Natural killer cell treated with Interleukin-12 subunit alpha and Interleukin-12 subunit beta and Interleukin-15 and Interleukin-18, amount 100 ng/mL, for 72 hours (primary cell): ENCODE results near the gene UBE3C. TPM values are rescaled to one million over a fixed set of nuclear protein-coding genes. Genes with fewer than 3 reads are reported as not detected.
"Not testable (repeated sequence)": the region's sequence is repeated elsewhere in the genome, so short reads cannot be mapped to it uniquely, and the experiment has no call there.

ENCODE experiments used
- ATAC-seq, 2 donors: fragments of 150-1000 bp; cut with Tn5 transposase in 1 of 2; sonication (Bioruptor Pico), chemical (Tn5 transposase) in 1 of 2; 2 replicates each; pipeline ENCODE4 v1.10.0; 2021
- DNase-seq: peaks from one replicate; pipeline ENCODE4 v3.0.0; 2022; ENCODE audit warnings: low spot score
- H3K27ac Mint-ChIP-seq, 2 donors: 1 replicate in 1 of 2; 2 replicates in 1 of 2; pipeline ENCODE4 v1.8.0; 2022; ENCODE audit warnings: mixed read lengths in 2 of 2, mild to moderate bottlenecking in 1 of 2, moderate library complexity in 1 of 2
- H3K27me3 Mint-ChIP-seq, 2 donors: 1 replicate in 1 of 2; 2 replicates in 1 of 2; pipeline ENCODE4 v1.8.0; 2022; ENCODE audit warnings: mixed read lengths in 2 of 2
- H3K36me3 Mint-ChIP-seq: one replicate; pipeline ENCODE4 v1.8.0; 2022; ENCODE audit warnings: mixed read lengths
- H3K4me1 Mint-ChIP-seq, 2 donors: 1 replicate in 1 of 2; 2 replicates in 1 of 2; pipeline ENCODE4 v1.8.0; 2022; ENCODE audit warnings: low read depth in 2 of 2, mixed read lengths in 2 of 2, mild to moderate bottlenecking in 1 of 2
- H3K4me3 Mint-ChIP-seq: one replicate; pipeline ENCODE4 v1.8.0; 2022; ENCODE audit warnings: mixed read lengths
- H3K9me3 Mint-ChIP-seq: 2 replicates; pipeline ENCODE4 v1.8.0; 2022; ENCODE audit warnings: mixed read lengths
- total RNA-seq, 2 donors: library from RNA; stranded (reverse); gene quantifications; one replicate each; pipeline ENCODE4 v1.2.3, GENCODE V29; 2022

The UBE3C gene
- total RNA-seq, 2 donors from 2014 or later, result 69.6 to 117 TPM

GRCh38 chr7:157121184-157121715 is 17.5 kb upstream of the UBE3C start:
- ATAC-seq, result no peak
- H3K4me3 Mint-ChIP-seq, result no peak overlapping the region

GRCh38 chr7:157122800-157123495 is 15.8 kb upstream of the UBE3C start:
- ATAC-seq (no peak), DNase-seq (no peak)
- Mint-ChIP-seq H3K9me3 (no peaks in the 10 kb centered on the region), H3K36me3 (no peaks in the 10 kb centered on the region), H3K4me1 (no peaks in the 10 kb centered on the region), H3K4me3 (no peak overlapping the region), H3K27ac (no peak overlapping the region), H3K27me3 (peaks cover 0 to 6% of the 10 kb centered on the region in 2 donors)

More at GRCh38 chr7:157121184-157121715, 17.5 kb upstream of the UBE3C start:
- no peak for DNase-seq
- Mint-ChIP-seq H3K27me3 (peaks cover 0 to 8% of the 10 kb centered on the region in 2 donors), H3K36me3 (no peaks in the 10 kb centered on the region), H3K4me1 (no peaks in the 10 kb centered on the region), H3K9me3 (no peaks in the 10 kb centered on the region), H3K27ac (no peak overlapping the region)

- no peak overlapping the region for H3K27ac Mint-ChIP-seq
- no peaks in the 10 kb centered on the region for H3K36me3 Mint-ChIP-seq
- ATAC-seq (no peak), DNase-seq (no peak)
- H3K4me1 Mint-ChIP-seq, result no peaks in the 10 kb centered on the region
- no peaks in the 10 kb centered on the region for H3K9me3 Mint-ChIP-seq
- no peak overlapping the region for H3K4me3 Mint-ChIP-seq
- H3K27me3 Mint-ChIP-seq, result peaks cover 8 to 13% of the 10 kb centered on the region in 2 donors
Observed at GRCh38 chr7:157124690-157125089, 14.0 kb upstream of the UBE3C start.

GRCh38 chr7:157125376-157126223 is 13.1 kb upstream of the UBE3C start:
- Mint-ChIP-seq H3K4me3 (no peak overlapping the region), H3K27me3 (peaks cover 12 to 17% of the 10 kb centered on the region in 2 donors), H3K36me3 (no peaks in the 10 kb centered on the region), H3K27ac (no peak overlapping the region), H3K4me1 (no peaks in the 10 kb centered on the region), H3K9me3 (no peaks in the 10 kb centered on the region)
- DNase-seq (no peak), ATAC-seq (peak in 1 of 2 donors; percentile 35)

GRCh38 chr7:157126921-157127320 is 11.8 kb upstream of the UBE3C start:
- Mint-ChIP-seq H3K27ac (no peak overlapping the region), H3K27me3 (peaks cover 12 to 18% of the 10 kb centered on the region in 2 donors), H3K4me1 (no peaks in the 10 kb centered on the region), H3K4me3 (no peak overlapping the region), H3K9me3 (no peaks in the 10 kb centered on the region), H3K36me3 (no peaks in the 10 kb centered on the region)
- no peak for ATAC-seq
- DNase-seq, result no peak

GRCh38 chr7:157129200-157129599 is 9.5 kb upstream of the UBE3C start:
- Mint-ChIP-seq H3K36me3 (no peaks in the 10 kb centered on the region), H3K9me3 (no peaks in the 10 kb centered on the region), H3K27ac (no peak overlapping the region), H3K4me1 (no peaks in the 10 kb centered on the region), H3K27me3 (peaks cover 14 to 18% of the 10 kb centered on the region in 2 donors), H3K4me3 (no peak overlapping the region)
- no peak for DNase-seq
- ATAC-seq, result no peak

- H3K4me3 Mint-ChIP-seq, result no peak overlapping the region
Observed at GRCh38 chr7:157129907-157130460, 8.7 kb upstream of the UBE3C start.

GRCh38 chr7:157130849-157131248 is 7.9 kb upstream of the UBE3C start:
- not testable (repeated sequence) for H3K4me1 Mint-ChIP-seq, DNase-seq, H3K27ac Mint-ChIP-seq, H3K9me3 Mint-ChIP-seq, H3K4me3 Mint-ChIP-seq, H3K36me3 Mint-ChIP-seq, ATAC-seq
- H3K27me3 Mint-ChIP-seq, result peaks cover 14 to 18% of the 10 kb centered on the region in 2 donors

More at GRCh38 chr7:157129907-157130460, 8.7 kb upstream of the UBE3C start:
- Mint-ChIP-seq H3K9me3 (no peaks in the 10 kb centered on the region), H3K27me3 (peaks cover 14 to 18% of the 10 kb centered on the region in 2 donors), H3K27ac (no peak overlapping the region), H3K36me3 (no peaks in the 10 kb centered on the region), H3K4me1 (no peaks in the 10 kb centered on the region)
- no peak for DNase-seq
- no peak for ATAC-seq

GRCh38 chr7:157132796-157133195 is 5.9 kb upstream of the UBE3C start:
- Mint-ChIP-seq H3K27me3 (peaks cover 14 to 18% of the 10 kb centered on the region in 2 donors), H3K9me3 (no peaks in the 10 kb centered on the region), H3K27ac (no peak overlapping the region), H3K4me1 (peaks cover 5 to 6% of the 10 kb centered on the region in 2 donors), H3K36me3 (no peaks in the 10 kb centered on the region), H3K4me3 (no peak overlapping the region)
- DNase-seq (no peak), ATAC-seq (no peak)

GRCh38 chr7:157133304-157133703 is 5.4 kb upstream of the UBE3C start:
- no peak for ATAC-seq
- peaks cover 13 to 18% of the 10 kb centered on the region in 2 donors for H3K27me3 Mint-ChIP-seq
- H3K36me3 Mint-ChIP-seq, result no peaks in the 10 kb centered on the region
- DNase-seq, result no peak
- no peak overlapping the region for H3K4me3 Mint-ChIP-seq
- no peak overlapping the region for H3K27ac Mint-ChIP-seq
- no peaks in the 10 kb centered on the region for H3K9me3 Mint-ChIP-seq
- H3K4me1 Mint-ChIP-seq, result peaks cover 5 to 6% of the 10 kb centered on the region in 2 donors

- Mint-ChIP-seq H3K36me3 (peaks cover 9% of the 10 kb centered on the region), H3K4me1 (peaks cover 17 to 20% of the 10 kb centered on the region in 2 donors), H3K27me3 (peaks cover 0 to 2% of the 10 kb centered on the region in 2 donors), H3K4me3 (peak overlapping the region; percentile 67), H3K9me3 (no peaks in the 10 kb centered on the region), H3K27ac (peak overlapping the region; percentile 55 to 63)
- no peak for DNase-seq
- ATAC-seq, result no peak
Observed at GRCh38 chr7:157136372-157136771, 2.4 kb upstream of the UBE3C start.

GRCh38 chr7:157138101-157138423 is 664 bp upstream of the UBE3C start:
- Mint-ChIP-seq H3K27ac (peak overlapping the region in 1 of 2 donors; percentile 62), H3K4me3 (peak overlapping the region; percentile 69), H3K36me3 (peaks cover 18% of the 10 kb centered on the region), H3K4me1 (peaks cover 25 to 34% of the 10 kb centered on the region in 2 donors), H3K27me3 (no peaks in the 10 kb centered on the region), H3K9me3 (no peaks in the 10 kb centered on the region)
- no peak for ATAC-seq
- no peak for DNase-seq

- DNase-seq, result peak; percentile 79
- peak overlapping the region; percentile 70 to 75 for H3K27ac Mint-ChIP-seq
- H3K4me1 Mint-ChIP-seq, result peaks cover 37 to 46% of the 10 kb centered on the region in 2 donors
- H3K36me3 Mint-ChIP-seq, result peaks cover 25% of the 10 kb centered on the region
- H3K9me3 Mint-ChIP-seq, result no peaks in the 10 kb centered on the region
- H3K27me3 Mint-ChIP-seq, result no peaks in the 10 kb centered on the region
- H3K4me3 Mint-ChIP-seq, result peak overlapping the region; percentile 90
- ATAC-seq, result peak; percentile 84 to 90
Observed at GRCh38 chr7:157139111-157139809, 534 bp downstream of the UBE3C start.
